ENCODE measurements around the gene TRAPPC12.
"Not testable (repeated sequence)": the region's sequence is repeated elsewhere in the genome, so short reads cannot be mapped to it uniquely, and the experiment has no call there.

Gene TRAPPC12
- 49.4 to 77.4 reads per million in 2 experiments for total RNA-seq

DNA sequence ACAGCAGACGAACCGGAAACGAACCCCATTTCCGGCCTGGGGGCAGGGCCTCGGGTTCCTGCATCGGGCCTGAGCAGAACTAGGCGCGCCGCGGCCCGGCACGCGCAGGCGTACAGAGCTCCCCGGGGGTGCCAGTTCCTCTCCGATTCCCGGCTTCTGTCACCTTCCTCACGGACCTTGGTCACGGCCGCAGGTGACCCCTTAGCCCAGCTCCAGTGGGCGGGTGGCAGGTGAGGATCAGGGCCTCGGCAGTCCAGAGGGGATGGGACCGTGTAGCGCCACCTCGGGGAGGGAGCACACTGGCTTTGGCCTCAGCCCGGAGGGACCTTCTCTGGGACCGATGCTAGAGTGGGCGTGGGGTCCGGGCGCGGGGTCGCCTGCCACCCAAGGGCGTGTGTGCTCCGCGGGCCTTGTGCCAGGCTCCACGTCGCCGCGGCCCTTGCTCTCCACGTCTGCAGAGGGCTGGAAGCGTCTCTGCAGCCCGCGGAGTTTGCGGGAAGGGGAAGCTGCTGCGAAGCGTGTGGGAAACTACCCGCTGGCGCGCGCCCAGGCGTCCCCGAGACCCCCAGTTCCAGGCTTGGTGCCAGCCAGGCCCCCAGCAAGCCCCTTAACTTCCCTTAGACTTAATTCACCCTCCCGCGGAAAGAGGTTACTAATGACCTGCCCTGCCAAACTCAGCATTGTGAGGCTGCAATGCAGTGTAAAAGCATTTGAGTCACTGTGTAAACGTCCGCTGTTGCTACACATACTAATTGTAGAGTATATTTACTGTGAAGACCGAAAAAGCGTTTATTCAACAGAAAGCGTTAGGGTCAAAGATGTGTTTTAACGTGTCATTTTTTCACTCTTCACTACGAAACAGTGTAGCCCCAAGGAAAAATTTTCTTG, at the start of gene TRAPPC12:
TRAPPC12 (plus strand) TSS at position 48 of the 888 bp plus-strand sequence. CDS start 7,930 bp downstream, outside the sequence.
- peak; percentile 88 for DNase-seq (ENCODE audit: low read depth)

GRCh38 chr2:3332133-3332532, 47.4 kb upstream of the TRAPPC12 start:
- DNase-seq (ENCODE audit: low read depth) = no peak

DNA sequence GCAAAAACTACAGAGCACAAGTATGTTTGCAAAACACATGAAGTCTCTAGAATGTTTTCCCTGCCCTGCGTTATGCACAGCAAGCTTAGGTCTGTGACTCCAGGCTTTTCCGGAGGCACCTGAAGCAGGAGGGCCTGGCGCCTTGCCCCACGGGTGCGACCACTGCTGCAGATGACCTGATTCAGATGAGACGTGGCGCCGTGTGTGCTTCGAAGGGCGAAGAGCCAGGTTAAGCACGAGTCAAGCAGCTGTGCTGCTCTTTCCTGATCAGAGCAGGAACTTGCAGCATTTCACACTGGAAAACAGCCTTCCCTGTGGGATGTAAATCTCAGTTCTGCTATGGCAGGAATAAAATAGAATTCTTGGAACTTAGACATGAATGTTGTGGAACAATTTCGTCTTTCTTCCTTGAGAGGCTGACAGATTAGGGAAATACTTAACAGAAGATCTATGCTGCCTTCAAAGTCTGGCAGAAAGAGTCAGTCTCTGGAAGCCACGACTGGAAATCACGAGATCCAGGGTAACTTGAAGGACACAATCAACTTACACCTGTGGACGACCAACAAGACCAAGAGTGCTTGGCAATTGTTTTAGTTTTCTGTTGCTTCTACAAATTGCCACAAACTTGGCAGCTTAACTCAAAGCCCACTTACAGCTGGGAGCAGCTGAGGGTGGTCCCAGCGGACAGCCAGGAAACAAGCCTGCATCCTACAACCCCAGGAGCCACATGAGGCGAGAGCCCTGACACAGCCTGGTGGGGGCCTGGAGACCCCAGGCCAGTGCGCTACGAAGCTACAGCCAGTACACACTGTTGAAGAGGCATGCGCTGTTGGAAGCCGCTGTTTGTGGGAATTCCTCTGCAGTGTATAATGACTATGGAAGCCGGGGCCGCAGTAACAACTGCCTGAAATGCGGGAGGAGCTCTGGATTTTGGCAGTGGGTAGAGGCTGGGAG, 44.8 kb upstream of the TRAPPC12 start:
- DNase-seq (ENCODE audit: low read depth) = no peak

- no peak for DNase-seq (ENCODE audit: low read depth)
These were observed 42.6 kb upstream of the TRAPPC12 start for GRCh38 chr2:3336844-3337243.

GRCh38 chr2:3338340-3338739, 41.2 kb upstream of the TRAPPC12 start:
- DNase-seq (ENCODE audit: low read depth) = no peak

DNA sequence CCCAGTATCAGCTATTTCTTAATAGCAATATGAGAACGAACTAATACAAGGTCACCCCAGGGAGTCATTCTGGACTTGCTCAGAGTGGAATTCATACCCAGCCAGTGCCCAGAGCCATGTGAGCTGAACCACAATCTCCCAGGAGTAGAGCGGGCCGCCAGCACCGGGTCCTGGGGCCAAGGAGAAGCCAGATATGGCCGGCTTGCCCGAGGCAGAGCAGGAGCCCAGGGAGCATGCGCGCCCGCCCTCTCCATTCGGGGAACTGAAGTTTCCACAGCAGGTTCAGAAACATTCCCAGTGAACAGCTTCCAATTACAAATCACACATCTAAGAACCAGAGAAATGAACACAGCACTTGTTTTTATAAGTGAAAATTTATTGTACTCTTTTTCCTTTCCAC, 39.4 kb upstream of the TRAPPC12 start:
- DNase-seq (ENCODE audit: low read depth) = no peak

DNA sequence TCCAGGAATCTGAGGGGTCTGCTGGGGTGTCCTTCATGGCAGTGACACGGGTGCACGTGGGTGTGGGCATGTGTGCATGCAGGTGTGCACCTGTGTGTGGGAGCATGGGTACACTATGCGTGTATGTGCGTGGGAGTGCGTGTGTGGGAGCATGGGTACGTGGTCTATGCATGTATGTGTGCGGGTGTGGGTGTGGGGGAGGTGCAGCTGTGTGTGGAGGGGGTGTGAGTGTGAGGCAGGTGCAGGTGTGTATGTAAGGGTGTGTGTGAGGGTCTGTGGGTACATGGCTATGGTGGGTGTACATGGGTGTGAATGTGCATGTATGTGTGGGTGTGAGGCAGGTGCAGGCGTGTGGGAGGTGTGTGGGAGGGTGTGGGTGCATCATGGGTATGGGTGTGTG, 38.2 kb upstream of the TRAPPC12 start:
- no peak for DNase-seq (ENCODE audit: low read depth)

DNA sequence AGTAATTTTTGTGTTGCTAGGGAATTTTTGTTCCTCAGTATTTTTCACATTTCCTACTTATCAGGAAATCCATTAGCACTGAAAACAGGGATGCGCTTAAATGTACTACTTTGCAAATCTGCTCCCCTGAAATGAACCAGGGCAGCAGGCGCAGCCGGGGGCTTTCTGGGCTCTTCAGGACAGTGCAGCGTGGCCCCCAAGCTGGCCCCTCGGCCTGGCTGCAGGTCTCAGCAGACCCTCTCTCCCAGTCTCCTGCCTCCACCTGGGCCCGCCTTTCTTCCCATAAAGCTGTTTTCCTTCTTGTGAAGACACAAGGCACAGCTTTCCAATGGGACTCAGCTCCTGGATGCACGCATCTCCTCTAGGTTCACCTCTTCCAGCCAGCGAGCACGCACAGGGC, 37.2 kb upstream of the TRAPPC12 start:
- DNase-seq (ENCODE audit: low read depth) = no peak

DNA sequence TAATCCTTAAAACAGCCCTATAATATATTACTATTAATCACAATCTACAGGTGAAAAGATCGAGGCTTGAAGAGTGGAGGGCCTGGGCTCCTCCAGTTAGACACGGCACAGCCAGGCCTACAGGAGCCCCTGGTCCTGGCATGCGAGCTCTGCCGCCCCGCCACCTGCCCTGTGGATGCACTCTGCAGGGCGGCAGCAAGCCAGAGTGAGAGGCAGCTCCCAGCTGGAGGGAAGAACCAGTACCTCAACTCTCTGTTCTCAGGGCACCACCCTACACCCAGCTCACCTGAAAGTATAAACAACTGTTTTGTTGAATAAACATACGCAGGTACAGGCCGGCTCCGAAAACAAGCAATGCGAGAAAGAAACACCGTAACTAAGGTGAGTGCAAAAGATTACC, 36.5 kb upstream of the TRAPPC12 start:
- no peak for DNase-seq (ENCODE audit: low read depth)

DNA sequence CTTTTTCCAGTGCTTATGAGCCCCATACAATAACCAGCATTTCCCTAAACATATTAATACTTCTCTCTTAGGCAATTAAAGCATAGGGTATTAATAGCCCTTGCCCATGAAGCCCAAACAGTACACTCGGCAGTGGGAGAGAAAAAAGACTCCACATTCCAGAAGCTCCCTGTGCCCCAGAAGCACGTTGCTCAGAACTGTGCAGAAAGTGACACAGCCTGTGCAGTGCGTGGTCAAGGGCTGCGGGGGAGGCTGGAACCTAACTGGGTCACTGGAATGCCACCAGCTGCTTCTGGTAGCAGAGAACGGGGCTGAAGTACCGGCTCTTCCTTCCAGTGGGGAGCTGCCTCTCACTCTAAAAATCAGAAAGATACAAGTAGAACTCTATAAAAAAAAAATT, 34.6 kb upstream of the TRAPPC12 start:
- no peak for DNase-seq (ENCODE audit: low read depth)

GRCh38 chr2:3345621-3346020, 33.9 kb upstream of the TRAPPC12 start:
- no peak for DNase-seq (ENCODE audit: low read depth)

- no peak for DNase-seq (ENCODE audit: low read depth)
These were observed 30.7 kb upstream of the TRAPPC12 start for GRCh38 chr2:3348767-3349166.

DNA sequence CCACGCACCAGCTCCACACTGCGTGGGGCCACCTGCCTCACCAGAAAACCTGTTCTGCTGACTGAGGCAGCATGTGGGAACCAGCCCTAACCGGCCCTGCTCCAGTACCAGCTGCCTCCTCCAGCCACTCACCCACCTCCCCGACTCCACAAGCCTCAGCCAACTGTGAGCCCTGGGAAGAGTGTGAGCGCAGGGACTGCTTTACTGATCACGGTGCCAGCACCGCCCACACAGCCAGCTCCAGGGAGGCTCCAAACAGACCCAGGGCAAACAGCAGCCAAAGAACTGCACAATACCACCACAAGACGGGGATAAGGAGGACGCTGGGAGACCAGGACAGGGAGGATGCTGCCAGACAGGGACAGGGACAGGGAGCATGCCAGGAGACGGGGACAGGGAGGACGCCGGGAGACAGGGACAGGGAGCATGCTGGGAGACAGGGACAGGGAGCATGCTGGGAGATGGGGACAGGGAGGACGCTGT, 30.2 kb upstream of the TRAPPC12 start:
- no peak for DNase-seq (ENCODE audit: low read depth)

DNA sequence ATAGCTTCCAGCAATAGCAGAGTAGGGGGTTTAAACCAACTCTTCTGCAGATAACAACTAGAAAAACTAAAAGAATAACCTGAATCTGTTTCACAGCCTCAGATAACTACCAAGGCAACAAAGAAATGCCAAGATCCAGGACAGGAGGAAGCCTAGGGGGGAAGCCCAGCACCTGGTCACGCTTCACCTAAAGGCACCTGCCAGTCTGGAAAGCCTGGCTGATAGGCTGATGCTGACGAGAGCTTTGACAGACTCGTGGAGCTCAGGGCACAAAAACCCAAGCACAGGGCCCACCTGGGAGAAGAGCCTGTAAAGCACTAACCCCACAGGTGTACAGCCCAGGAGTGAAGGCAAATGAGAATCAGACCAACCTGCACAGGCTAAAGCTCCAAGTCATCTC, 24.5 kb upstream of the TRAPPC12 start:
- no peak for DNase-seq (ENCODE audit: low read depth)

DNA sequence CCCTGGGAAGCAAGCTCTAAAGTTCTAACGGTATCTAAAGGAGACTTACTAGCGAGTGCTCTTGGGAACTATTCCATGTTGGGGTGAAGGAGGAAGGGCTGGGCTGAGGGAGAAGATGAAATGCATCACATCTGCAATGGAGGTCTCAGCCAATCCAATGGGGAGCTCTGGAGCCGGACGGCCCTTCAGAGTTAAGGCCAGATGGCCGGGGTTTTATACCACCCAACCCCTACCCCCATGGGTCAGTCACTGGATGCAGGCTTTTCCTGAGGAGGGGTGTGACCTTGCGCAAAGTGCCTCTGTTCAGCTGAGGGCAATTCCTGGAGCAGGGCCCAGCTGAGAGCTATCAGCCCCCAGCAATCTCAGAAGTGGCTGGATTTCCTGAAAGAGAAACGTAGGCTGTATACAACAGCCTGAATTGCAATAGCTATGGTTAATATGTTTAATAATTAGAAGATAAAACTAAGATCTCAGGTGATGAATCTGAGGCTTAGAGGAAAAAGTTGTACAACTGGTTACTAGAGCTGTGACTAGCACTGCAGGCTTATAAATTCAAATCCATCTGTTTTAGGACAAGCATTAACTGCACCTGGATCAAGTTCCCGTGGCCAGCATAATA, 23.4 kb upstream of the TRAPPC12 start:
- no peak for DNase-seq (ENCODE audit: low read depth)

GRCh38 chr2:3356799-3357198, 22.7 kb upstream of the TRAPPC12 start:
- no peak for DNase-seq (ENCODE audit: low read depth)

GRCh38 chr2:3357446-3357845, 22.0 kb upstream of the TRAPPC12 start:
- DNase-seq (ENCODE audit: low read depth) = not testable (repeated sequence)

DNA sequence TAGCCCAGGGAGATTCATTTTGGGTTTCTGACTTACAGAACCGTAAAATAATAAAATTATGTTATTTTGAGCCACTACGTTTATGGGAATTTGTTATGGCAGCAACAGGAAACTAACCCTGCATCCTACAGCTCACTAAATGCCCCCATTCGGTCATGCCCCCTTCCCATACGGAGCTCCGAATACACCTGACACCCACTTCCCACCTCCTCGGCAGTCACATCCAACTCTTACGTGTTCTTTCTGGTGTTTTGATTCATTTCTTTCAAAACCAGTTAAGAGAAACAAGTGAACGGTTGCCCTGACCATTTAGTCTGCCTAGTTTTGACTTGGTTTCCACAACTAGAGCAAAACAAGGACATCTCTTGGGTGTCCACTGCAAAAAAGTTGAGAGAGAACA, 21.6 kb upstream of the TRAPPC12 start:
- no peak for DNase-seq (ENCODE audit: low read depth)

DNA sequence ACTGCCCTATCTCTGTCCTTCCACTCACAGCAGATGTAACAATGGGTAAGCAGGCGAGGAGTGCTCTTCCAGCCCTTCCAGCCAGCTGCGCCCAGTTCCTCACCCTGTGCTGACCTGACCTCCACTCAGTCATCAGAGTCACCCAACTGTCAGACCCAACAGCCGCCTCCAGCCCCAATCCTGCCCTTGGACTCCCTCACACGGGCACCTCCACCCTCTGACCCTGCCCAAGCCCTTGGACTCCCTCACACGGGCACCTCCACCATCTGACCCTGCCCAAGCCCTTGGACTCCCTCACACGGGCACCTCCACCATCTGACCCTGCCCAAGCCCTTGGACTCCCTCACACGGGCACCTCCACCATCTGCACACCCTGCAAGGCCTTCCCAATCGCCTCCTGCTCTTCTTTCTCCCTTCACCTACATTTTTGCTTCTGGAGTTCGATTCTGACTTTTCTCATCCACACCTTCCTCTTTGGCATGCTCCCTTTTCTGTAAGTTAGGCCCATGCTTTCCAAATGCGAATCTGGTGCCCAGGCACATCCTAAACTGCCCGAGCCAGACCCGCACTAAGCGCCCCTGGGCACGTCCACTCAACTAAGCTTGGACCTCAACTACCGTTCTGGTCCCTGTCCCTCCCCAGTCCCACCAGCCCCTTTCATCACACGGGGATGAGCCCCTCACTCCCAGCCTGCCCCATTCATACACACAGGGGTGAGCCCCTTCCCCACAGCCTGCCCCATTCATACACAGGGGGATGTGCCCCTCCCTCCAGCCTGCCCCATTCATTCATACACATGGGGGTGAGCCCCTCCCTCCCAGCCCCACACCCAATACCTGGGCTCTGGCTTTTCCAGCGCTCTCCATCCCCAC, 17.7 kb upstream of the TRAPPC12 start:
- DNase-seq (ENCODE audit: low read depth) = no peak

GRCh38 chr2:3365219-3365618, 14.3 kb upstream of the TRAPPC12 start:
- DNase-seq (ENCODE audit: low read depth) = no peak

DNA sequence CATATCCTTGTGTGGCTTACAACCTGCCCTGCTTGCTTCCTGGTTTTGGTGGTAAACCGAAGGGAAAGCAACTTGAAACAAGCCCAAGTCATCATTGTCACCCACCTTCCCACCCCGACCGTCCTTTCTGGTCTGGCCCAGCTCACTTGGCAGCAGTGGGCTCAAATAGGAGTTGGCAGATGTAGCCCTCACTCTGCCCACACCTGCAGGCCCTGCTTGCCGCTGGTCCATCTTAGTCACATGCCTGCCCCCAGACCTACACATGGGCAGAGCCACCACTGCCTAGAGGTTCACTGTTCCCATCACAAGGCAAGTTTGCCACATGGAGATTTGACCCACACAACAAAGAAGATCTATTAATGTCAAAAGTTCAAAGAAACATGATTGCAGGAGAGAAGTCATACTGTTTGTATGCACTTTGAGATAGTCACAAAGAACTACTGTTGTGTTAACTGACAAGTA, 11.2 kb upstream of the TRAPPC12 start:
- no peak for DNase-seq (ENCODE audit: low read depth)

Measured in T follicular helper cell (primary cell).